GM18505 (cell line): ENCODE results near the gene AFF3.

Experiments
- ATAC-seq: cut with Tn5 transposase; IDR thresholded peaks from one replicate; pipeline ENCODE4 v1.9.1; 2021; ENCODE audit not compliant: unreplicated experiment
- POLR2A ChIP-seq: IDR thresholded peaks from 4 replicates; pipeline ENCODE4 v1.6.1; 2011; ENCODE audit warnings: borderline replicate concordance; ENCODE audit not compliant: insufficient read depth, insufficient read length; ENCODE audit errors: extremely low read depth

The AFF3 gene

DNA sequence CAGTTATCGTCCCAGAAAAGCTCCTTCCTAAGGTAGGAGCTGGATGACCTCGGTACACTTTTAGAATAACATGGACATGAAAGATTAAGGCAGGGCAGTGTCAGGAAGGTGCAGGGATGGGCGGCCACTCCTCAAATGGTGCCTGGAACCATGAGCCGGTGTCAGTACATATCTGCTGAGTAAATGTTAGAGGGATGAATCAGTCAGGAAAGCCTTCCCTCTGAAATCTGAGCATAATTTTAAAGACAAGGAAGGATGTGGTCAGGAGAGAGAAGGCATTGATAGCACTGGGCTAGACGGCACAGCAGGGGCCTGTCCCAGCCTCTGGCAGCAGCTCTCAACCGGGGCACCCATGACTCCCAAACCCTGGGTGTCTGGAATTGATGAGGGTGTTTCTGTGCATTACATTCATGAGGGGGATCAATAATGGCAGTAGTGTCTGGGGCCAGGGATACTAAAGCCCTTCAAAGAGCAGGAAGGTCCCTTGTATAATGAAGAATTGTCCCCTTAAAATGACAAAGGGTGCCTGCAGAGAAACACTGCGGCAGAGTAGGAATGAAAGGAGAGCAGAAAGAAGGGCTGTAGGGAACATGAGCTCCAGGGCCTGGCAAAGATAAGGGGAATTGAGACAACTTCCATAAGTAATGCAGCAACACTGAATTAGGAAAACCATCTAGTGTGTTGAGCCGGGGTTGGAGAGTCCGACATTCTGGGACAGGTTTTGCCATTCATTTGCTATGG, 490.3 kb downstream of the AFF3 start:
- TF ChIP-seq POLR2A: no peak
- no peak for ATAC-seq

DNA sequence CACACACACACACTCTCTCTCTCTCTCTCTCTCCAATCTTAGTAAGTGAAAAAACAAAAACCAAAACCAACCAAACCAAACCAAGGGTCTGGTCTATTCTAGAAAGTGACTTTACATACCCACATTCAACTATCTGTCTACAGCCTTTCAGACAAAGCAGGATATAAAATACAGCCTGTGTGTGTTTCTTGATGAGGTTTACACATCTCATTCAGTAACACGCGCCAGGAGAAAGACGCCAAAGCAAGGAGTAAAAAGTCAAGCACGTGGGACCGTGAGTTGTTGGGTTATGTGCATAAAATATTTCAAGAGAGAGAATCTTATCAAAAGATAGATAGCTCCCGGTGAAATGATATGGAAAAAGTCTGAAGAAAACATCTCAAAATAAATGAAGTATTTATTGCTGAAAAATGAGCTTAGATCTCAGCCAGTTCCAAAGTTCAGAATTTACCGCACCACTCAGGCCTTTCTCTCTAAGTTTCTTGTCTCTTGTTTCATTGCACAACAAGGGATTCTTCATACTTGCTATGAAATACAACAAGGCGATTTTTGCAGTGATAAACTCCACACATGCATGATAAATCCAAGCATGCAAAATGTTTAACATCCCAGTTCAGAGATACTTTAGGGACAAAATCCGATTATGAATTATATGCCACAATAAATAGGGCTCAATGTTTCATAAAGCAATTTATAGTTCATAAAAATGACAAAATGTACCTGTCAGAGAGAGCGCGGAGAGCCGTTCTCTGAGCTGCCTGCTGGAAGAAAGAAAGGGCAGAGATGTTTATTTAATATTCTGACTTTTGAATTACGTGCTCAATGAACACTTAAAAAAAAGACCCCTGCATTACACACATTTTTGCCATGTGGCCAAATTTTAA, 493.2 kb downstream of the AFF3 start:
- no peak for ATAC-seq
- no peak for TF ChIP-seq POLR2A

DNA sequence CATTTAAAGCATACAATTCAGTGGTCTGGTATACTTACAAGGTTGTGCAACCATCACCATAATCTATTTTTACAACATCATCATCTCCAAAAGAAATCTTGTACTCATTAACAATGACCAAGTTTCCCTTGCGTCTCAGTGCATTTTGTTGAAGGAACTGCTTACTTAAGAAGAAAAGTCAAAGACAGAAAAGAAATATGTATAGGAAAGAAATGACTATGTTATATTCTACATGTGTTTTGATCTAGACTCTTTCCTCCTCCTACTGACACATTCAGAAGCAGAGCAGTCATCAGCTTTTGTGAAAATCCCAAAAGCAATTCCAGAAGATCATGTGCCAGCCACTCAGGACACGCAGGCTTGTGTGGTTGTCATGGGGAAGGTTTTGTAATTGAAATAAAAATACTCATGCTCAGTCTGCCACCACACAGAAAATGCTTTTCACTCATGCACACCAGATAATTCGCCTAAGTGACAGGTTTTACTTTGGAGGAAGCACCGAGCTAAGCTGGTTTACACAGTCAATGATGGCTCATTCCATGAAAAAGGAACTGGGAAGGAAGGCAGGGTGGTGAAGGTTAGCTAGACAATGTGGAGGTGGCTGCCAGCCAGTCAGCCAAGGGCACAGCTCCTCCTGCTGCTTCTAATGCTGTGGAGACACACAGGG, 494.1 kb downstream of the AFF3 start:
- no peak for ATAC-seq
- TF ChIP-seq POLR2A: no peak

DNA sequence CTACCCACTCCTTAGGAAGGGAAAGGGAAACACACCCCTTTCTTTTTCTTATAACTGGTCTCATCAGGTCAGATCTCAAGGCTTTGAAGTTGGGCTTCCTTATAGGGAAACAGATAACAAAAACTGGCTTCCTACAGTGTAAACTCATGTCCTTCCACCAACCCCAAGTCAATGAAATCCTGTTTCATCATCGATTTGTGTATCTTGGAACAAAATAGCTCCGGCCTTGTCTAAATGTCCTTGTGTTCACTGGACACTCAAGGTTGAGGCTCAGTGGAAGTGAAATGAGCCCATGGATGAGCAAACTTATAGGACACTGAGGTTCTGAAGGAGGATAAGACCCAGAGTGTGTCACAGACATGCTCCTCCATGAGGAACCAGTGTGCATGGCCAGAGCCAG, 496.4 kb downstream of the AFF3 start:
- ATAC-seq: no peak
- TF ChIP-seq POLR2A: no peak

DNA sequence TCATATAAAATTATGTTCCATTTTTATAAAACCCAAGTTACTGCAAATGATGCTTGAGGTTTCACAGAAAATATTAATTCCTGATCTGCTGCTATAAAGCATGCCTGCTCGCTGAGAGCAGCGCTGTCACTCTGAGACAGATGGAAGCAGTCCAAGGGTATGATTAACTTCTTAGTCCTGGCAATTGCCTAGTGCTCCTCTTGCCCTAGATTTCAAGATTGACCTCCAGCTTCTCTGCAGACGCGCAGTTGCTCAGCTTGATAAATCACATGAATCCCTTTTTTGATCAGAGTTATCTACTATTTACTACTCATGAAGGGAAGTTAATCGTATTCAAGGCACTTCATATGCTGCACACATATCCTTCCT, 498.0 kb downstream of the AFF3 start:
- ATAC-seq: no peak
- TF ChIP-seq POLR2A: no peak

DNA sequence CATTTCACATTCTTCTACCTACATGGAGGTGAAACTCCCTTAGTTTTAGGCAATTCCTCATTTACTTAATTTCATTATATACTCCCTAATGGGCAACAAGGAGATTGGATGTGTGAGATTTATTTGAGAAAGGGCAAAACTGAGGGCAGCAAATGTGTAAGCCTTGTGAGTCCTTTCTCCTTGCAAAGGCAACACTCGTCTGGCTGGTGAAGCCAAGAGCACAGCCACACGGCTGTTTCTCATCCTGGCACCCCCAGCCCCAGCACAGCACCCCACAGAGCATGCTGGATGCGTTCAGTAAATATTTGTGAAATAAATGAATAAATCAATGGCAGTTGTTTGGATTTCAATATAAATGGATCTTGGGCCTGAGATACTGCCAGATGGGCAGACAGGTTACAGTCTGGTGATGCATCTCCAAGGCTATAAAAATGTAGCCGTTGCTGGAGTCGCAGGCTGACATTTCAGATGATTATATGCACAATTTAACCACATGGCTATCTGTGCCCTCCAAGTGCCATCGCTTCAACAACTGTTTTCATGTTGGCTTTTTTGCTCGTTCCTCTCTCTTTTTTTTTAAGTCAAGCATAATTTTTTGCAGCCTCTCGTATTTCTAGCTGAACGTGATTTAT, 498.5 kb downstream of the AFF3 start:
- no peak for ATAC-seq

DNA sequence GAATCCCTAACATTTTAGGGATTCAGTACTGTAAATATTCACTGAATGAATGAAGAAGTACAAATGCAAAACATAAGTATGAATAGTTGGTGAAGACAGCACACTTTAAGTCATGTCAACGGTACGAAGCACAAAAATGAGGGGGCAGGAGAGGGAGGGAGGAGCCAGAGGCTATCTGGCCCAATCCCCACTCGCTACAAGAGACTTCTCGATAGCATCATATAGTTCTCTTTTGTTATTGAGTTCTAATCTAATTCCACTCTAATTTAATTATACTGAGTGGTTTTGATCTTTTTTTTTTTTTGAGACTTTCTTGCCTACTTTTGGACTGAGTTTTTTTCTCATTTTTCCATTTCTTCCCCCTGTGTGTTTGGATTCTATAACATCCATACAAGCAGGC, 500.4 kb downstream of the AFF3 start:
- no peak for ATAC-seq
- TF ChIP-seq POLR2A: no peak

More for the DNA sequence above, 498.5 kb downstream of the AFF3 start:
- TF ChIP-seq POLR2A: no peak

DNA sequence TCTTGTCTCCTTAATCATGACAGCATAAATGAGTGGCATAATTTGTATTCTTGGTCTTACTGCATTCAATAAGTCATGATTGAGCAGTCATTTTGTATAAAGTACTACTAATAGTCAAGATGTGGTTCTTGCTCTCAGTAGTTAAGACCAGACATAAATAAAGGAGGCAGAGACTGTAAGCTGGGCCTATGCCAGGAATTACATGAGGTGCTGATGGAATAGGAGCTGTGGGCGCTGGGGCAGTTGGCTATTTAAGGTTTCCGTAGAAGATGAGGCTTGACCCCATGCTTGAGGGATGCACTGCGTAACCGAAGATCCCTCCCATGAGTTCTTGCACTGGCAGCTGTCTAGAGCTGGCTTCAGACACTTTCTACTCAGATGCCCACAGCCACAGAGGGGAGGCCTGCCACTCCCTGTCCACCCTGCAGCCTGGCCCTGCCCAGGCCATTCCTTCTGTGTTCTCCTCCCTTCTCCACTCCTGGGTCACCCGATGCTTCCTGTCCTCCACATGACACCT, 501.7 kb downstream of the AFF3 start:
- no peak for TF ChIP-seq POLR2A
- ATAC-seq: no peak

GRCh38 chr2:99638791-99639190, 503.6 kb downstream of the AFF3 start:
- ATAC-seq: no peak
- TF ChIP-seq POLR2A: no peak

DNA sequence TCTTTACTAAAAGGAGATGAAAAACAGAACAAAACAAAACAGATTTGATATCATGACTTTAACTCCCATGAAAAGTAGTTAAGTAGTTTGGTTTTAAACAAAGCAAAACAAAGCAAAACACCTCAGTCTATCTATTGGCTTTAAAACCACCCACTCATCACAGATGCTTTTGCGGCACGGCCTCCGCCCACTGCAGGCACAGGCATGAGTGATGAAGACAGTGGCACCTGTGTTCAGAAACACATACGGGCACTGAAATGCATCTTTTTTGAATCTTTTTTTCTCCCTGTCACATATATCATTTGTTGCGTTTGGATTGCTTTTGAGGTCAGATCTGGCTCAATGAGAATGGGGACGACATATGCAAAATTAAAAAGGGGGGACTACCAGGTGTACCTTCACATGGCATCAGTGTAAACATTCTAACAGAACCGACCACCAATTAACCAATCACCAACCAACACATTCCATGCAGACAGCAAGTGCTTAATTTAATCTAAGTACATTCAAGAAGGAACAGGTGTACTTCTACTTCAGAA, 505.2 kb downstream of the AFF3 start:
- TF ChIP-seq POLR2A: no peak

GRCh38 chr2:99636144-99637034, 506.0 kb downstream of the AFF3 start:
- TF ChIP-seq POLR2A: no peak
- no peak for ATAC-seq

More for the DNA sequence above, 505.2 kb downstream of the AFF3 start:
- ATAC-seq: no peak

GRCh38 chr2:99635710-99636109, 506.7 kb downstream of the AFF3 start:
- TF ChIP-seq POLR2A: no peak
- no peak for ATAC-seq

DNA sequence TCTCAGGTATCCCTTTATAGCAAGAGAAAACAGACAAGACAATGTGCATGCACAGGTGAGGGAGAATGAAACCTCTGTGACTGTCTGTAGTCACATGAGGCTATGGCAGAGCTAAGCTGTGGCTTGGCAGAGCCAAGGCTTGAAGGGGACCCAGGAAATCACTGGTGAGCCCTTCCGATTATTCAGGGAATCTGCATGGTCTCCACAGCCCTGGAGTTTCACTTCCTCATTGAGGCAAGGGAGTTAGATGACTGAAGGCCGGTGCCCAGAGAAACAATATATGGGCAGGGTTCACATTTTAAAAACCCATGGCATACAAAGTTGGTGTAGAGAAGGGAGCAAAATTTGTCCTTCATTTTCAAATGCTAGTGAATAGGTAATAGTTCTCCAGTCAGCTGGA, 508.2 kb downstream of the AFF3 start:
- TF ChIP-seq POLR2A: no peak
- ATAC-seq: no peak

GRCh38 chr2:99631700-99632099, 510.7 kb downstream of the AFF3 start:
- ATAC-seq: no peak
- TF ChIP-seq POLR2A: no peak
